Ovary (tissue), 9 donors: Measurements from ENCODE around the gene CMTM2. TPM values are rescaled to one million over a fixed set of nuclear protein-coding genes. Genes with fewer than 3 reads are reported as not detected.

Experiments
- DNase-seq, 5 donors: peaks; one replicate each; pipeline ENCODE4 v3.0.0-alpha.2; 2019 to 2020
- H3K27ac ChIP-seq, 2 donors: fragments of 200-600 bp; one replicate each; pipeline versions ENCODE4 v1.5.1 to v1.8.0; 2019 to 2022
- H3K27me3 ChIP-seq: fragments of 200-600 bp; one replicate; pipeline ENCODE4 v1.8.0; 2022
- H3K36me3 ChIP-seq: fragments of 200-600 bp; sonication (generic); one replicate; pipeline ENCODE4 v1.5.1; 2019
- H3K4me1 ChIP-seq: one replicate; pipeline ENCODE4 v1.8.1; 2013; ENCODE audit warnings: mild to moderate bottlenecking, moderate library complexity; ENCODE audit not compliant: insufficient read depth
- H3K4me3 ChIP-seq: fragments of 200-600 bp; sonication (generic); one replicate; pipeline ENCODE4 v1.5.1; 2017
- H3K9me3 ChIP-seq, 2 donors: fragments of 200-600 bp in 1 of 2; sonication (generic) in 1 of 2; one replicate each; pipeline versions ENCODE4 v1.5.1 to v1.8.1; 2013 to 2019; ENCODE audit warnings: mild to moderate bottlenecking in 1 of 2, moderate library complexity in 1 of 2
- EP300 ChIP-seq: sonication (generic); formaldehyde crosslinking; IDR thresholded peaks from one replicate; pipeline ENCODE4 v1.6.1; 2017; ENCODE audit warnings: antibody characterized with exemption
- POLR2A ChIP-seq: fragments of 450-650 bp; IDR thresholded peaks from one replicate; pipeline ENCODE4 v1.6.1; 2017; ENCODE audit warnings: antibody characterized with exemption, mild to moderate bottlenecking, moderate library complexity
- WGBS, 3 donors: extraction: QIAGEN DNeasy Blood & Tissue Kit in 1 of 3; methylation state at CpG; one replicate each; pipeline versions ENCODE4 v1.1.5 to v1.1.7; 2013 to 2017; 5-methylcytosine and 5-hydroxymethylcytosine counted together
- intact Hi-C, 4 donors: fragments of 100-400 bp; cut with DNase I; formaldehyde crosslinking; loops; one replicate each; pipeline versions ENCODE4 v1.11.0 to v1.15.1; 2022 to 2023
- polyA plus RNA-seq, 2 donors: library from polyadenylated mRNA; stranded (reverse); fragments of 200-250 nt in 1 of 2; fragments of 350-450 nt in 1 of 2; fragmentation: Illumina TruSeq in 1 of 2; extraction: RNeasy Lipid Tissue Mini Kit (QIAGEN cat#74804) in 1 of 2; gene quantifications; one replicate each; pipeline ENCODE4 v1.2.3, GENCODE V29; 2013 to 2014
- total RNA-seq, 7 donors: library from RNA; depleted of rRNA in 2 of 7; stranded (reverse); fragments of >200 nt in 2 of 7; fragmentation: NEBNext Ultra II Directional in 3 of 7; extraction: Animal tissue kit (Norgen Biotek cat#: 25700) in 3 of 7; gene quantifications; one replicate each; pipeline versions ENCODE4 v1.1.0 to v1.2.4, GENCODE V29; 2016 to 2023
- TF ChIP-seq, protein P1 (sequence below), 3 donors: fragments of 450-650 bp in 2 of 3; fragments of 200-600 bp in 1 of 3; IDR thresholded peaks; one replicate each; pipeline versions ENCODE4 v1.5.1 to v1.8.0; 2016 to 2022; ENCODE audit warnings: antibody characterized with exemption in 3 of 3, mild to moderate bottlenecking in 1 of 3
- donor health status: DM: no; HTN: no; CAD: no; lungs with moderate emphysema.
- donor health status: DM: no; HTN: no; CAD: no.
- donor health status: Bipolar disorder and iron deficiency.
- donor health status: DM: yes; HTN: yes; CAD: no.
- donor health status: DM: no; HTN: no; CAD: no.
- donor health status: DM: yes; HTN: yes; CAD: no.

Gene CMTM2
- total and polyA plus RNA-seq, 9 donors, result 0.21 to 1.8 (median 0.38) TPM; not detected in 6

DNA sequence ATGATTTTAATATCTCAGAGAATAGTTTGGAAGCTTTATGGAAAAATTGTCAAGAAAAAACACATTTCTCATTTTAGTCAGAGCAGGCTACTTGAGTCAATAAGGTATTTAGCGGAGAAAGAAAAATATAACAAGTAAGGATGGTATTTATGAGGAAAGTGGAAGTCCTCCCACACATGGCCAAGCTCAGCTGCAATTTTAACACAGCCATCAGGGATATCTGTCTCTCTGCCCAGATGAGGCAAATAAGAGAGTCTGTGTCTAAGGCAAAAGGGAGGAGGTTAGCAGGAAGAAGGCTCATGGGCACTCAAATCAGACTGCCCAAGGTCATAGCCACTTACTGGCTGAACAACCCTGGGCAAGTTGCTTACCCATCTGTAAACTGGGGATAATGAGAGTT, 5.2 kb upstream of the CMTM2 start:
- TF ChIP-seq POLR2A, result no peak
- Histone ChIP-seq H3K4me1 (peaks cover 5% of the 10 kb centered on the region), H3K9me3 (no peaks in the 10 kb centered on the region), H3K36me3 (no peaks in the 10 kb centered on the region), H3K27me3 (no peaks in the 10 kb centered on the region), H3K4me3 (no peak overlapping the region), H3K27ac (no peak overlapping the region)
- DNase-seq, result no peak
- intact Hi-C loops, result no loop called here
- 19 to 39% (median 27%) methylated on average over 1 of the region's 1 CpG for WGBS, 3 donors

DNA sequence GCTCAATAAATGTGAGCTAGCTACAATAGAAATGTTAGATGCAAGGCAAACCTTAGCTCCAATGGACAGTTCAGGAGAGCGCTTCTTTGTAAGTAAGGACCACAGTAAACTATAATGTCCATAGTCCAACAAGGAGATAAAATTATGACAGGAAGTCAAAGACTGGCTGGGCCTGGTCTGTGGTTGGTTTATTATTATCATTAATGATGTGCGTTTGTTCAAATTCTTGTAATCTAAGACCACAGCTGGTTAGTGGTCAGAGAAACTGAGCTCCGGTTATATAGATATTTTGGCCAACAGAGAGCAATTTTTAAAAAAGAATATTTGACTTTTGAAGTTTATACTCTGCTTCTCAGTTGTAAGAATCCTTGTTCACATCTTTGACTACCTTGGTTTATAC, 4.7 kb upstream of the CMTM2 start:
- no peaks in the 10 kb centered on the region for H3K9me3 ChIP-seq
- TF ChIP-seq, protein P1, sequence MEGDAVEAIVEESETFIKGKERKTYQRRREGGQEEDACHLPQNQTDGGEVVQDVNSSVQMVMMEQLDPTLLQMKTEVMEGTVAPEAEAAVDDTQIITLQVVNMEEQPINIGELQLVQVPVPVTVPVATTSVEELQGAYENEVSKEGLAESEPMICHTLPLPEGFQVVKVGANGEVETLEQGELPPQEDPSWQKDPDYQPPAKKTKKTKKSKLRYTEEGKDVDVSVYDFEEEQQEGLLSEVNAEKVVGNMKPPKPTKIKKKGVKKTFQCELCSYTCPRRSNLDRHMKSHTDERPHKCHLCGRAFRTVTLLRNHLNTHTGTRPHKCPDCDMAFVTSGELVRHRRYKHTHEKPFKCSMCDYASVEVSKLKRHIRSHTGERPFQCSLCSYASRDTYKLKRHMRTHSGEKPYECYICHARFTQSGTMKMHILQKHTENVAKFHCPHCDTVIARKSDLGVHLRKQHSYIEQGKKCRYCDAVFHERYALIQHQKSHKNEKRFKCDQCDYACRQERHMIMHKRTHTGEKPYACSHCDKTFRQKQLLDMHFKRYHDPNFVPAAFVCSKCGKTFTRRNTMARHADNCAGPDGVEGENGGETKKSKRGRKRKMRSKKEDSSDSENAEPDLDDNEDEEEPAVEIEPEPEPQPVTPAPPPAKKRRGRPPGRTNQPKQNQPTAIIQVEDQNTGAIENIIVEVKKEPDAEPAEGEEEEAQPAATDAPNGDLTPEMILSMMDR (IDR thresholded peaks at IDR 0.05), result no peak
- TF ChIP-seq POLR2A, result no peak
- H3K27me3 ChIP-seq, result no peaks in the 10 kb centered on the region
- no peak overlapping the region for H3K27ac ChIP-seq
- H3K4me3 ChIP-seq, result no peak overlapping the region
- H3K4me1 ChIP-seq, result peaks cover 6% of the 10 kb centered on the region
- H3K36me3 ChIP-seq, result no peaks in the 10 kb centered on the region
- intact Hi-C loops, result no loop called here
- 62 to 75% (median 68%) methylated on average over 3 of the region's 3 CpGs for WGBS, 3 donors
- DNase-seq, result no peak

DNA sequence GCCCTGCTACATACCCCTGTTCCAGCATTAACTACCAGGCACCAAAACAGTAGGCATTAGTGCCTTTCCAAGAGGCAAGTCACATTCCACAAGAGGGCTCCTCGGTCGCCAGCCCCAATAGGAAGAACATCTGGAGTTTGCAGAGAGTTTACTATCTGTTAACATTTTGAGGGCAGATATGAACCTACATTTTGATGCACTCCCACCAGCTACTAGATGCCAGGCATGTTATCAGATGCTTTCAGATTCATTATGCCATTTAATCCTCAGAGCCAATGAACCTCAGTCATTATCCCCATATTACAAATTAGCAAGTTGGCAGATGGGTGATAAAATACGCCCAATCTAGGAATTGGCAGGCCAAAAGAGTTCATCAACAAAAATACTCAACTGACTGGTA, 4.2 kb upstream of the CMTM2 start:
- no peak overlapping the region for H3K4me3 ChIP-seq
- no peaks in the 10 kb centered on the region for H3K27me3 ChIP-seq
- intact Hi-C loops, result no loop called here
- peaks cover 6% of the 10 kb centered on the region for H3K4me1 ChIP-seq
- no peaks in the 10 kb centered on the region for H3K9me3 ChIP-seq
- no peak for TF ChIP-seq EP300
- no peak for TF ChIP-seq POLR2A
- TF ChIP-seq, protein P1 (IDR thresholded peaks at IDR 0.05), result no peak
- H3K27ac ChIP-seq, result no peak overlapping the region
- no peak for DNase-seq
- WGBS, 3 donors, result 93 to 96% (median 95%) methylated on average over 3 of the region's 3 CpGs
- H3K36me3 ChIP-seq, result no peaks in the 10 kb centered on the region

DNA sequence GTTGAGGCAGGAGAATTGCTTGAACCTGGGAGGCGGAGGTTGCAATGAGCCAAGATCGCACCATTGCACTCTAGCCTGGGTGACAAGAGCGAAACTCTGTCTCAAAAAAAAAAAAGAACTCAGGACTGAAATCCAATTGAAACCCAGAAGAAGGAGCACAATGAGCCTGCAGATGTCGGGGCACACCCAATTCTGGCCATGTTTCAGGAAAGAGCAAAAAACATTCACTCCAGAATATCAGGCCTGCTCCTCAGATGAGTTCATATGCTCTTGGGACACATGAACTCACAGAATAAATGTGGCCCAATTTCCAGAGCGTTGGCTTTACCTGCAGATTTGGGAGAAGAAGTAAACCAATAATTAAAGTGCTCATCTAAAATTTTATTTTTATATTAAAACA, 3.0 kb upstream of the CMTM2 start:
- WGBS, 3 donors, result 89 to 96% (median 95%) methylated on average over 5 of the region's 5 CpGs
- no peak overlapping the region for H3K27ac ChIP-seq
- no peaks in the 10 kb centered on the region for H3K27me3 ChIP-seq
- TF ChIP-seq, protein P1 (IDR thresholded peaks at IDR 0.05), result no peak
- no peak for TF ChIP-seq POLR2A
- intact Hi-C loops, result no loop called here
- H3K4me1 ChIP-seq, result peaks cover 6% of the 10 kb centered on the region
- H3K4me3 ChIP-seq, result no peak overlapping the region
- no peaks in the 10 kb centered on the region for H3K9me3 ChIP-seq
- no peak for DNase-seq
- H3K36me3 ChIP-seq, result no peaks in the 10 kb centered on the region

DNA sequence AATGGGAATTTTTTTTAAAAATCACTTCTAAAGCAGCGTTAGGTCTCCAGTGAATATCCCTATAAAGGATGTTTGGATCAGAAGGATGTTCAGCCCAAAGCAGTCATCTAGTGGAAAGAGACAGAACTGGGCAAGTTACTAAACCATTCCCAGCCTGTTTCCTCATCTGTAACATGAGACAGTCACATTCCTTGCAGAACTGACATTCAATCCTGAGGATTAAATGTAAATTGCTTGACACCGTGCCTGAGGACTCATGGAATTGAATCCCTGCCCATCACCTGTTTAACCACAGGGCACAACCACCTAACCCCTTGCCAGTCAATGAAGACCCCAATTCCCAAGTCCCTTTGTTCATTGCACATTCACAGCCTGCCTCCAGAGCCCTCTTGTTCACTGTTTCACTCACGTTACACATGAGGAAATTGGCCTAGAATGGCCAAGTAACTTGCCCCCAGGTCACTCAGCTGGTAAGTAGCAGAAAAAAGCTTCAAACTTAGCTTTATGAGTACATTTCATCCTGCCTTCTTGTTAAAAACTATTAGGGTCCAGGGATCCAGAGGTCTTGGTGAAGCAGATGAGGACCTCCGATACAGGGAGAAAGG, 1.4 kb downstream of the CMTM2 start:
- WGBS, 3 donors, result 88 to 93% (median 90%) methylated on average over 4 of the region's 4 CpGs
- Histone ChIP-seq H3K4me3 (no peak overlapping the region), H3K9me3 (no peaks in the 10 kb centered on the region), H3K27me3 (no peaks in the 10 kb centered on the region), H3K36me3 (no peaks in the 10 kb centered on the region), H3K4me1 (peaks cover 5% of the 10 kb centered on the region), H3K27ac (no peak overlapping the region)
- no peak for DNase-seq
- TF ChIP-seq, protein P1 (IDR thresholded peaks at IDR 0.05), result no peak
- no peak for TF ChIP-seq EP300
- no peak for TF ChIP-seq POLR2A
- intact Hi-C loops, result no loop called here
